Stimulated activated CD4-positive, alpha-beta T cell treated with anti-CD3 and anti-CD28 coated beads, Interleukin-1b, Interleukin-23, amount 100 ng/mL, for 48 hours (primary cell): ENCODE measurements around the gene ARMC5.
"Not testable (repeated sequence)": the region's sequence is repeated elsewhere in the genome, so short reads cannot be mapped to it uniquely, and the experiment has no call there.

Experiments
- DNase-seq: peaks from one replicate; pipeline ENCODE4 v3.0.0-alpha.2; 2020

Gene ARMC5

DNA sequence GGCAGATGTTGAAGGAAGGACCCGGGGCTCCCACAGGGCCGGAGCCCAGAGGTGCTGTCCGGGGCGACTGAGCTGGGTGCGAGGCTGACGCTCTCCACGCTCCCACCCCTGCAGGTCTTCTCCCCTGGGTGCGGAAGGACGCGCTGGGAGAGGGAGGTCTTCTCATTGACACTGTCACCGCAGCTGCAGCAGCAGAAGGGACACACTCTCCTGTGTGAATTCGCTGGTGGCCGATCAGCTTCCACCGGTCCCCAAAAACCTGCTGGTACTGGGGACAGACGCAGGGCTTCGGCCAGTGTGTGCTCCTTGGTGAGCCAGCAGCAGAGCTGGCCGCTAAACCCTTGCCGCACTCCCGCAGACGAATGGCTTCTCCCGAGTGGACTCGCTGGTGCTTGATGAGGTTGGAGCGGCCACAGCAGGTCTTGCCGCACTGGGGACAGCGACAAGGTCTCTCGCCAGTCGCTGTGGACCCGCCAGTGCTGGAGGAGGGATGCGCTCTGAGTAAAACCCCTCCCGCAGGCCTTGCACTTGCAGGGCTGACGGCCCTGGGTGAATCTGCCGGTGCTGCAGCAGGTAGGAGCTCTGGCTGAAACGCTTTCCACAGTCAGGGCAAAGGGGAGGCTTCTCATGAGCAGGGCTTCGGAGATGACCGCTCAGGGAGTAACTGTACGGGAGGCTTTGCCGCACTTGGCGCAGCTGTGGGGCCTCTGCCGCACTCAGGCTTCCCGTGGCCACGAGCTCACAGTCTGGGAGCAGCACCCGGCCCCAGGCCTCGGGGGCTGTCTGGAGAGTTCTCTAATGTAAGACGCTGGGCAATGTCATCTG lies 22.9 kb upstream of the ARMC5 start:
- no peak for DNase-seq

DNA sequence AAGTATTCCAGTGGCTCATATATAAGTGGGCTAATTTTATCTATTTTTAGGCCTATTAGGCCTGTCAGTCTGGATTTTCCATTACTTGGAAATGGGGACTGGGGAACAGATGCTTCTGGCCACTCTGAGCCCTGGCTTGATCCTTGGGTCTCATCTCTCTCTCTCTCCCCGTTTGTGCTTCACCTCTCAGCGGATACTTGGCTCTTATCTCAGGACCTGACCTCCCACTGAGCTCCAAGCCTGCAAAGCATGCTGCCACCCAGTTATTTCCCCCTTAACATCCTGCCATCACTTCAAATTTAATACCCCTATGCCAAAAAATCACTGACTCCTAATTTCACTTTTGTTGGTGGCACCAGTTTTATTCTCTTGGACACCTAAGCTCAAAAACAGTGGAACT lies 20.9 kb upstream of the ARMC5 start:
- no peak for DNase-seq

DNA sequence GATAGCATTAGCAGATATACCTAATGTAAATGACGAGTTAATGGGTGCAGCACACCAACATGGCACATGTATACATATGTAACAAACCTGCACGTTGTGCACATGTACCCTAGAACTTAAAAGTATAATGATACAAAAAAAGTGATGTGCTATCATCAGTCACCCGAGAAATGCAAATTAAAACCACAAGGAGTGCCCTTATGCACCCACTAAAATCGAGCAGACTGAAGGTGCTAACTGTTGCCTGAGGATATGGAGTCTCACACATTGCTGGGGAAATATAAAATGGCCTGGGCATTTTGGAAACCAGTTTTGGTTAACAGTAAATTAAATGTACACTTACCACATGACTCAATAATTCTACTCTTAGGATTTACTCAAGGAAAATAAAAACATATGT lies 20.3 kb upstream of the ARMC5 start:
- not testable (repeated sequence) for DNase-seq

DNA sequence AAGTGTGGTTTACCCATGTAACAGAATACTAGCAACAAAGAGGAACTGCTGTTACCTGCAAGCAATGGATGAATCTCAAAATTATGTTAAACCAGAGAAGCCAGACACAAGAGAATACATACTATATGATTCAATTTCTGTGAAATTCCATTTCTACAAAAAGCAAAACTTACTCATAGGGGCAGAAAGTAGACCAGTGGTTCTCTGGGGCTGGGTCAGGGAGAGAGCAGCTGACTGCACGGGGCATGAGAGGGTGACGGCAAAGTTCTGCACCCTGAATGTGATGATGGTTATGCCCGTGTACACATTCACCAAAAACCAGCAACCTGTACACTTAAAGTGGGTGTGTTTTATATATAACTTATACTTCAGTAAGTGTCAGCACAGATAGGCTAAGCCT lies 19.8 kb upstream of the ARMC5 start:
- DNase-seq: no peak

DNA sequence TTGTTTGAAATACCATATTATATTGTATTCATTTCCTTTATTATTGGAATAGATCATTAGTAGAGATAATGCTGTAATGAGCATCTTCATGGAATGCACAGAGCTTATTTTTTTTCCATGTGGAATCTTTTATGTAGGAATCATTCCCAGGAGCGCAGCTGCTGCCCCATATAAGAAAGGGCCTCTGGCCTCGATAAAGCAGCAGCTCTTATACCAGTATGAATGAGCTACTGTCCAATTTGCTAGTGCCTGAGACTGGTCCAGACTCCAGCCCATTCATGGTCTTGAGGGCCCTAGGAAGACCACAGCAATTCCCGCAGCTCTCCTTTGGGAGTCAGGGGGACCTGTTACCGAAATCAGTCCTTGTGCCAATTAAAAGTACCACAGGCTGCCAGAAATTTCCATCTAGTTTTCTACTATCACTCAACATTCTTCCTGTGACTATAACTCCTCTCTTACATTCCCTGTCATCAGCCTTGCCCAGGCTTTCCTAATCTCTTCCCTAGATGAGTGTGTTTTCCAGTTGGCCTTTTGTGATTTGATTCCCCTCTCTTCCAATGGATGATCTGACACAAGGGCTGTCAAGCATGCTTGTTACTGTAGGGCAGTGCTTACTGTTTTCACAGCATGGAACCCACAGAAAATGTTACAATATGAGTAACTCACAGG lies 18.7 kb upstream of the ARMC5 start:
- no peak for DNase-seq

DNA sequence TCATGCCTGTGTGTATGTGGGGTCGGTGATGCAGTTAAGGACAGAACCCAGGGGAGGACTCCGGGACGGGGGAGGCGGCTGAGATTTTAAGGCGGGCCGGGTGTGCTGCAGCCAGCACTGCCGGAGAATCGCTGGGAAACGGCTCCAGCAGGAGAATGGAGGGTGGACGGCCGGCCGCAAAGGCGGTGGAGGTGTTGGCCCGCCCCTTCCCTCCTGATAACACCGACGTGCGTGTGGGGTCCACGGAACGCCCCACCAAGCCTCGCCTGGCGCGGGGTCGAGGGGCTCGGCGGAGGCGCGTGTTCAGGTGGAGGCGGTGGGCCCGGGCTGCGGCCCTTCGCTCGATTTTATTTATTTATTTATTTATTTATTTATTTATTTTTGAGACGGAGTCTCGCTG lies 17.3 kb upstream of the ARMC5 start:
- no peak for DNase-seq

DNA sequence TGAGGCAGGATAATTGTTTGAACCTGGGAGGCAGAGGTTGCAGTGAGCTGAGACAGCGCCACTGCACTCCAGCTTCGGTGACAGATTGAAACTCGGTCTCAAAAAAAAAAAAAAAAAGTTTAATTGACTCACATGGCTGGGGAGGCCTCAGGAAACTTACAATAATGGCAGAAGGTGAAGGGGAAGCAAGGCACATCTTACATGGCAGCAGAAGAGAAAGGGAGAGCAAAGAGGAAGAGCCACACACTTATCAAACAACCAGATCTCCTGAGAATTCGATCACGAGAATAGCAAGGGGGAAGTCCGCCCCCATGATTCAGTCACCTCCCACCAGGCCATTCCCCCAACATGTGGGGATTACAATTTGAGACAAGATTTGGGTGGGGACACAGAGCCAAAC lies 13.4 kb upstream of the ARMC5 start:
- DNase-seq: not testable (repeated sequence)

DNA sequence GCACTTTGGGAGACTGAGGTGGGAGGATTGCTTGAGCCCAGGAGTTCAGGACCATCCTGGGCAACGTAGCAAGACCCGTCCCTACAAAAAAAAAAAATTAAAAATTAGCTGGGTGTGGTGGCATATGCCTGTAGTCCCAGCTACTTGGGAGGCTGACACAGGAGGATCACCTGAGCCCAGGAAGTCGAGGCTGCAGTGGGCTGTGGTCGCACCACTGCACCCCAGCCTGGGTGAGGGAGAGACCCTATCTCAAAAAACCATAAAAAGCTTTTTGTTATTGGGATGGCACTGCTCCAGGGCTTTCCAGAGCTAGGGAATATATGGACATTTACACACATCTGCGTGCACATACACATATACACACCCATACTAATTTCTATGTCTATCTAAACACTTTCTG lies 8.1 kb upstream of the ARMC5 start:
- no peak for DNase-seq

DNA sequence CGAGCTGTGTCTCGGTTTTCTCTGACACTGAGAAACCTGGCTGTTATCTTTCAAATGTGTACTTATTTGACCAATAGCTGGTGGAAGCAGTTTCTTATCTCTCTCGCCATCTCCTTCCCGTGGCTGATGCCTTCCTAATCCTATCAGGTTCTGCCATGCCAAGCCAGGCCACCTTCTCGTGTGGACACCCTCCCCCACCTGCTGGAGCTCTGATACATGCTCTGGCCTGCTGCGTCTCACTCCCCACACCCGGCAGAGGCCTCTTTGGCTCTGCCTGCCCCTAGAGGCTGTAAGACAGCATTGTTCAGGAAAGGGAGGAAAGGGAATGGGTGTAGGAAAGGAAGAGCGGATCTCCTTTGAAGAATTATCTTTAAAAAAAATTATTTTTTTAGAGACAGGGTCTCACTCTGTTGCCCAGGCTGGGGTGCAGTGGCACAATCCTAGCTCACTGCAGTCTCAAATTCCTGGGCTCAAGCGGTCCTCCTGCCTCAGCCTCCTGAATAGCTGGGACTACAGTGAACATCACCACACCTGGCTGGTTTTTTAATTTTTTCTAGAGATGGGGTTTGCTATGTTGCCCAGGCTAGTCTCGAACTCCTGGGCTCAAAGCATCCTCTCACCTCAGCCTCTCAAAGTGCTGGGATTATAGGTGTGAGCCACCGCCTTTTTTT lies 7.5 kb upstream of the ARMC5 start:
- DNase-seq: peak; percentile 26

DNA sequence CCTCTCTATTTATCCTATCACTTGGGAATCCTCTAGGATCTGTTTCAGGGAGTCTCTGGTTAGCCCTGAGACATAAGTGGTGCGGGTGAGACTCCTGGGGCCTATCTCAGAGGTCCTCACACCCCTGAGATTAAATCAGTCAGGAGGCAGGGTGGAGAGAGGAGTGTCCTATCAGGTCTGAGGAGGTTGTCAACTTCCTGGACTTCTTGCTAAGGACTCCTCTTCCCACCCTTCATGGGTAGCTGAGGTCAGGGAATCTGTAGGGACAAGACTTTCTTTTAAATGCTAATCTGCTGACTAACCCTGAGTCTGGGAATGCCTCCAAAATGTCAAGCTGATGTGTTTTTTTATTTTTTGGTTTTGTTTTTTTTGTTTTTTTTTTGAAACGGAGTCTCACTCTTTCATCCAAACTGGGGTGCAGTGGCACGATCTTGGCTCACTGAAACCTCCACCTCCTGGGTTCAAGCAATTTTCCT lies 6.6 kb upstream of the ARMC5 start:
- no peak for DNase-seq

DNA sequence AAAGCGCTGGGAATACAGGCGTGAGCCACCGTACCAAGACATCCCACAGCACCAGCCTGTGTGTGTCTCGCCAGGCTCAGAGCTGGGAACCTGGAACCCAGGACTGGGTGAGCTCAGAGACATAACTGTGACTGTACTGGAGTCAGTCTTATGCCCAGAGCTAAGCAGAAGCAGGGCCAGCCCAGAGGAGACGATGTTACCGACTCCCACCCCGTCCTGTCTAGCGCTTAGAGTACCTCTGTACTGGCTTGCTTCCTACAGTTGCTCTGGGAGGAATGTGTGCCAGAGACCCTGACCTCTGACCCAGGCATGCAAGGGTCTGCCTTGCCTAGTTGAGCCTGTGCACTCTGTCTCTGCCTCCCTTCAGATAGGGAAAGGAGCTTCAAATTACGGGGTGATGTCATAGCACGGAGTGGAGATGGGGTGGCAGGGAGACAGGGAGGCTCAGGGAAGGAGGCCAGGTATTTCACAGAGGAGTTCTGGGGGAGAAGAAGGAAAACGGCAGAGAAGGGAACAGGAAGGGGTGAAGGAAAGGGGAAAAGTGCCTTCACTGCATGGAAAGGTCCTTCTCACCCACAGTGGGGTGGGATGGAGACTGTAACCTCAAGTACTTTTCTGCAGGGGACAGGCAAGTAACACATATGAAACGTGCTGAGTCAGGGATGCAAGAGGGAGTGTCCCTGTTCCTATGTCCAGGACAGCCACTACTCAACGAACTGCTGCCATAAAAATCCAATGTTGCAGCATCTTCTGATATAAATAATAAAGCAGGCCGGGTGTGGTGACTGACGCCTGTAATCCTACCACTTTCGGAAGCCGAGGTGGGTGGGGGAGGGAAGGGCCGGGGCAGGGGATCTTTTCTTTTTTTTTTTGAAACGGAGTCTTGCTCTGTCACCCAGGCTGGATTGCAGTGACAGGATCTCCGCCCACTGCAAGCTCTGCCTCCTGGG lies 5.8 kb upstream of the ARMC5 start:
- DNase-seq: no peak

DNA sequence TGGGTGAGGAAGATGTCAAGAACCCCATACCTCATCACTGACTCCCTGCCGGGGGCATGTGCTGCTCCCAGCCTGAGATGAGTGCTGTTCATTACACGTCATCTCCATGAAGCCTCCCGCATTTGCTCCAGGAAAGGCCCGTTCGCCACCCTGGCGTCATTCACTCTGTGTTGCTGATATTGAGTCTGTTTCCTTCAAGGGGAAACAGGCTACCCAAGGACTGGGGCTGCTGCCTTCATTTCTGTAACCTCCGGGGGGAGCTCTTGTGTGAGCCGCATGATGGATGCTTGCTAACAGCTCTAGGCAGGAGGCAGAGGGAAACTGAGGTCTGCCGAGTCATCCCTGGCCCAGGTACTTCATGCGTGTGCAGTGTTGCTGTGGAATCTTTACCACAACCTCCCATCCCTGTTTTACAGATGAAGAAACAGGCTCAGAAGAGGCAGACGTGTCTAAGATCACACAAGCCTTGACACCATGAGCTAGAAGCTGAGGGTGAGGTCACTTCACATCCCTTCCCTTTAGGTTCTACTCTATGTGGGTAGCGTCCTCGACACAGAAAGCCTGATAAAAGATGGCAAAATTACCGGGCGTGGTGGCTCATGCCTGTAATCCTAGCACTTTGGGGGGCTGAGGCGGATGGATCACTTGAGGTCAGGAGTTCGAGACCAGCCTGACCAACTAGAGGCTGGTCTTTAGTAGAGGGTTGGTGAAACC lies 3.5 kb upstream of the ARMC5 start:
- peak; percentile 45 for DNase-seq

DNA sequence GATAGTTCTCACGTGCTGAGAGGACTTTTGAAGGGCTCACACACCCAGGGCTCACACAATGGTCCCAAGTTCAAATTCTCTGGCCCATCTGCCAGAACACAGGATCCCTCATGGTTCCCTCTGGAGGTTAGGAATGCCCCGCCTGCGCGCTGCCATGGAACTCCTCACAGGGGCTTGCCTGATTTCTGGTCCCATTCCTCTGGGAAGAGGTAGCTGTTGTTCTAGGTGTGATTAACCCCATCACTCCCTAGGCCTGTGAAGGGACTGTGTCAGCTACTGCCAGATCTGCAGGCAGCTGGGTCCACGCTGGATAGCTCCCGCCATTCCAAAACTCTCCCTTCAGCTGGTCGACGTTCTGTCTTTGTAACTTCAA lies 2.3 kb upstream of the ARMC5 start:
- no peak for DNase-seq

DNA sequence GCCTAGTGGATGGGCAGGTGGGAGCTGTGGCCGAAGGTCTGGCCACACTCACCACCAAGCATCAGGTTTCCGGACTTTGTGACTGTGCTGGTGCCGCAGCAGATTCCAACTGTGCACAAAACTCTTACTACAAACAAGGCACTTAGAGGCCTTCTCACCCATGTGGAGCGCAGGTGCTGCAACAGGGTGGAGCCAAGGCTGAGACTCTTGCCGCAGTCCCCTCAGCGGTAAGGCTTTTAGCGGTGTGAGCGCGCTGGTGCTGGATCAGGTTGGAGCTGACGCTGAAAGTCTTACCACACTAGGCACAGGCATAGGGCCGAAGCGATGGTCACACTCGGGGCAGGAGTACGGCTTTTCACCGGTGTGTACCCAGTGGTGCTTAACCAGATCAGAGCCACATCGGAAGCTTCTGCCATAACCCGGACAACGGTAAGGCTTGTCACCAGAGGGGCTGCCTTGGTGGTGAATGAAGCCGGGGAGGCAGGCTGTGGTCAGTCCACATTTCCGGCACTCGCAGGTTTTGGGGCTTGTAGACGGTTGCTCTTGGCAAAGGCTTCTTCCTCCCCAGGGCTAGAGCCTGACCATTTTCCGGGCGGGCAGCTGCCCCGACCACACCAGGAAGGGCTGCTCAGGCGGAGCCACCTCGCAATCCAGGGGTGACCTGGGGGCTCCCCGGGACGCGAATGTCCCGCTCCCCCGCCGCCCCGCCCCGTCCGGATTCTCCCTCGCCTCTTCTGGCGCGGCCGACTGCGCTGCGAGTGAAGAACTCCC lies 1.0 kb upstream of the ARMC5 start:
- peak; percentile 61 for DNase-seq

DNA sequence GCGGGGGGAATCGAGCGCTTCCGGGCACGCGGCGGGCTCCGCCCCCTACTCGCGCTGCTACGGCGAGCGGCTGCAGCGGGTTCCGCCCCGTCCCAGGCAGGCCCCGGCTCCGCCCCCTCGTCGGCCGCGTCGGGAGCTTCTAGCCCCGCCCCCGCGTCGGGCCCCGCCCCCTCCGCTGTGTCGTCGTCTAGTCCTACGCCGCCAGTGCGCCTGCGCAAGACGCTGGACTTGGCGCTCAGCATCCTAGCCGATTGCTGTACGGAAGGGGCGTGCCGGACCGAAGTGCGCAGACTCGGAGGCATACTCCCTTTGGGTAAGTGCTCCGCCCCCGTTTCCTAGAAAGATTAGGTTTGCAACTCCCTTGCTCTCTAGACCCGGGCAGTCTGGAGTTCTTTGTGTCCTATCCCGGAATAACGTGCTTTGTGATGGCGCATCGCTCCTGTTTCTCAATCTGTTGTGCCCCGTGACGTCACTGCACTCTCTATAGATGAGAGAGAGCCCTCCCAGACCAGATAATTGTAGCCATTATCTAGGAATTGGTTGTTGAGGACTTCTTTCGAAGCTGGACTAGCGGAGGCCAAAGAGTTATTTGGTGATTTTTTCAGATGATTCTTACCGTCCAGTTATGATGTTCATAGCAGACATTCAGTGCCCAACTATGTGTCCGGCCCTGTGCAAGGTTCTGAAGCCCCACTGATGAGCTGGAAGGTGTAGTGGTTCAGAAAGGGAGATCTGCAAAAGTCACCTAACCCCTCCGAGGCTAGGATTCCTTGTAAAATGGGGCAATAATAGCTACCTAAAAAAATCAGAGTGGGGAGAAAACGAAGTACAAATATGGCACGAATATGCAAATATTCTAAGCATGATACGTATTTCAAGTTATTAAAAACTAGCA lies 633 bp downstream of the ARMC5 start:
- DNase-seq: peak; percentile 100

DNA sequence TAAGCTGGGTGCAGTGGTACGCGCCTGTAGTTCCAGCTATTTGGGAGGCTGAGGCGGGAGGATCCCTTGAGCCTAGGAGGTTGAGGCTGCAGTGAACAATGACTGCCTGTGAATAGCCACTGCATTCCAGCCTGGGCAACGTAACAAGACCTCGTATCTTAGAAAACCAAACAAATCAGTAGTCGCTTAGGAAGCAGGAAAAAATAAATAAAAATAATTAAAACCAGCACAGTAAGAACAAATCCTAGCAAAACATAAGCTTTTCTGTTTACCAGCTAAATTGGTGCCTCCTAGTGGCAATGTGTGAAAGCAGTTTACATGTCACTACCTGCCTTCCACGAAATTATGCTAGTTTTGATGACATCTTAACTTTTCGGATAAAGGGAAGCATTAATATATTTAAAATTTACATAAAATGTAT lies 1.3 kb downstream of the ARMC5 start:
- DNase-seq: no peak

DNA sequence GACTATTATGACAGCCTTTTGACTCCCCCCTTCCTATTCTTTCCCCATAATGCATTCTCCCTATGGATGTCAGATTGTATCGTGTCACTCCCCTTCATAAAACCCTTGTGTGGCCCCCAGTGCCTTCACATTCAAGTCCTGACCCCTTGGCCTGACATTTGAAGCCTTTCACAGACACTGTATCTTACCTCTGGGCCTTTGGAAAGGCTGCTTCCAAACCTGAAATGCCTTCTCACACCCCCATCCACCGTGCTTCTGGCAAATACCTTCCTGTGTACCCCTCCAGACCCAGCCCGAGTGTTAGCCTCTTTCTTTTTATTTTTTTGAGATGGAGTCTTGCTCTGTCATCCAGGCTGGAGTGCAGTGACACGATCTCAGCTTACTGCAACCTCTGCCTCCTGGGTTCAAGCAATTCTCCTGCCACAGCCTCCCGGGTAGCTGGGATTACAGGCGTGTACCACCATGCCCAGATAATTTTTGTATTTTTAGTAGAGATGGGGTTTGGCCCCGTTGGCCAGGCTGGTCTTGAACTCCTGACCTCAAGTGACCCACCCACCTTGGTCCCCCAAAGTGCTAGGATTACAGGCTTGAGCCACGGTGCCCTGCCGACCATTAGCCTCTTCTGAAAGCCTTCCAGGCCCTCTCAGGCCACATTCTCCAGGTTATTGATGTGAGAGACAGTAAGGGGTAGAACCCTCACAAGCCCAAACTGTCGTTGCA lies 2.1 kb downstream of the ARMC5 start:
- no peak for DNase-seq

DNA sequence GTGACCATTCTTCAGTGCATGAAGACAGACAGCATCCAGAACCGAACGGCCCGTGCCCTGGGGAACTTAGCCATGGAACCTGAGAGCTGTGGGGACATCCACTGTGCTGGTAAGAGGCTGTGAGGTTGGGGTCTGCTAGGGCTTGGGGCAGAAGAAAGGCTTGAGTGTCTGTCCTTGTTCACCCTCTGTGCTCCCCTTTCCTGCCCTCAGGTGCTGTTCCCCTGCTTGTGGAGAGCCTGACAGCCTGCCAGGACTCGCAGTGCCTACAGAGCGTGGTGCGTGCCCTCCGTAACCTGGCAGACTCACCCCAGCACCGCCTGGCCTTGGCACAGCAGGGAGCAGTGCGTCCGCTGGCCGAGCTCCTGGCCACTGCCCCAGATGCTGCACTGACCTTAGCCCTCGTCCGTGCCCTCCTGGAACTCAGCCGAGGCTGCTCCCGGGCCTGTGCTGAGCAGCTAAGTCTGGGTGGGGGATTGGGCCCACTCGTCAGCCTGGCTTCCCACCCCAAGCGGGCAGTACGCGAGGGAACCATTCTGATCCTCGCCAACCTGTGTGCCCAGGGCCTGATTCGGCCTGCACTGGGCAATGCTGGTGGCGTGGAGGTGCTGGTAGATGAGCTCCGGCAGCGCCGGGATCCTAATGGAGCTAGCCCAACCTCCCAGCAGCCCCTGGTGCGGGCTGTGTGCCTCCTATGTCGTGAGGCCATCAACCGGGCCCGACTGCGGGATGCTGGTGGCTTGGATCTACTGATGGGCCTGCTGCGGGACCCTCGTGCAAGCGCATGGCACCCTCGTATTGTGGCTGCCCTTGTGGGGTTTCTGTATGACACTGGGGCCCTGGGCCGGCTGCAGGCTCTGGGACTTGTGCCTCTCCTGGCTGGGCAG lies 2.9 kb downstream of the ARMC5 start:
- DNase-seq: no peak
